Activated naive CD8-positive, alpha-beta T cell (primary cell): ENCODE data around the gene LIMS2.
A peak's percentile ranks its signal among the peaks of the same experiment; 100 is the strongest.

ENCODE experiments used
- H3K27ac Mint-ChIP-seq: one replicate; pipeline ENCODE4 v1.8.0; 2021; ENCODE audit warnings: mixed read lengths
- H3K27me3 Mint-ChIP-seq: one replicate; pipeline ENCODE4 v1.8.0; 2021; ENCODE audit warnings: mixed read lengths
- H3K36me3 Mint-ChIP-seq: one replicate; pipeline ENCODE4 v1.8.0; 2021; ENCODE audit warnings: mixed read lengths
- H3K4me1 Mint-ChIP-seq: one replicate; pipeline ENCODE4 v1.8.0; 2021; ENCODE audit warnings: low read depth, mixed read lengths
- H3K4me3 Mint-ChIP-seq: one replicate; pipeline ENCODE4 v1.8.0; 2021; ENCODE audit warnings: mild to moderate bottlenecking, mixed read lengths
- H3K9me3 Mint-ChIP-seq: one replicate; pipeline ENCODE4 v1.8.0; 2021; ENCODE audit warnings: low read depth, mixed read lengths

The LIMS2 gene

DNA sequence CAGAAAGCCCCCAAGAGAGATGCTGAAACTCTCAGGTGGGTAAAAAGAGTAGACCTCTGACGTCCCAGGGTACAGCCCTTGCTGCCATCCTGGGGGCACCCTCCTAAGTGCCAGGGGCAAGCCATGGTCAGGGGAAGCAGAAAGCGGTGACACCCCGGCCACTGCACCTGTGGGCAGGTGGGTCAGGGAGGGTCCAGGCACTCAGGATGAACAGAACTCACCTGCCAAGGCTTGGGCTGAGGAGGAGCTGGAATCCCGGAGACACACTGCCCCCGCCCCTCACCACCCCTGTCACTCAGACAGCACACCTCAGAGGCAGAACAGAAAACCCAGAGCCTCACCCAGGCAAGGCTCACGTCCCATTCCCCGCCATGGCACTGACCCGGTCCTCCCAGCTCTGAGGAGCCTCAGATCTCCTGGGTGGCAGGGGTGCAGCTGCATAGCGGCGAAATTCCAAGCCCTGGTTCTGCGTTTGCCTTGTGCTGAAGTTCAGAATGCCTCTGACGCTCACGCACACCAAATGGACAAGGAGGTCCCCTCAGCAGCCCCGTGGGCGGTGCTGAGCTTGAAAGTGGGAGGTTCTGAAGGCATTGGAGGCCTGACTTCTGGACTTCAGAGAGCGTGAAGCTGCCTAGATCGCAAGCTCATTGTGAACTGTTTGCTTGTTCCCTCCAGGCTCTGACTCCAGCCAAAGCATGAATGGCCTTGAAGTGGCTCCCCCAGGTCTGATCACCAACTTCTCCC lies 25.1 kb downstream of the LIMS2 start:
- Mint-ChIP-seq H3K9me3 (no peaks in the 10 kb centered on the region), H3K36me3 (no peaks in the 10 kb centered on the region), H3K27ac (no peak overlapping the region), H3K27me3 (no peaks in the 10 kb centered on the region), H3K4me1 (peaks cover 20% of the 10 kb centered on the region), H3K4me3 (no peak overlapping the region)

DNA sequence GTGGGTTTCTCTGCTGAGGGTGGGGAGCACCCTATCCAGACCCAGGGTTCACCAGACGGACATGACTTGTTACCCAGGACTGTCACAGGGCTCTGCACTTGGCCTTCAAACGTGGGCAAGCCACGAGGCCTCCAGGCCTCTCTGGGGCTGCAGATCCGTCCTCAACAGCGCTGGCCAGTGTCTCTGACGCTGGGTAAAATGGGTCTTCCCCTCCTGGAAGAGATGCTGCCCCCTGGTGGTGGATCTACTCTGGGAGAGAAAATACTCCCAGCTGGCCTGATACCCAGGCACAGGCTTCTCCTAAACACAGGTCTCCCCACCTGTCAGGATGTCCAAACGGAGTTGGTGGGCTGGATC lies 25.7 kb downstream of the LIMS2 start:
- no peaks in the 10 kb centered on the region for H3K9me3 Mint-ChIP-seq
- peak overlapping the region; percentile 58 for H3K4me3 Mint-ChIP-seq
- peaks cover 20% of the 10 kb centered on the region for H3K4me1 Mint-ChIP-seq
- no peaks in the 10 kb centered on the region for H3K27me3 Mint-ChIP-seq
- H3K27ac Mint-ChIP-seq: no peak overlapping the region
- H3K36me3 Mint-ChIP-seq: no peaks in the 10 kb centered on the region

DNA sequence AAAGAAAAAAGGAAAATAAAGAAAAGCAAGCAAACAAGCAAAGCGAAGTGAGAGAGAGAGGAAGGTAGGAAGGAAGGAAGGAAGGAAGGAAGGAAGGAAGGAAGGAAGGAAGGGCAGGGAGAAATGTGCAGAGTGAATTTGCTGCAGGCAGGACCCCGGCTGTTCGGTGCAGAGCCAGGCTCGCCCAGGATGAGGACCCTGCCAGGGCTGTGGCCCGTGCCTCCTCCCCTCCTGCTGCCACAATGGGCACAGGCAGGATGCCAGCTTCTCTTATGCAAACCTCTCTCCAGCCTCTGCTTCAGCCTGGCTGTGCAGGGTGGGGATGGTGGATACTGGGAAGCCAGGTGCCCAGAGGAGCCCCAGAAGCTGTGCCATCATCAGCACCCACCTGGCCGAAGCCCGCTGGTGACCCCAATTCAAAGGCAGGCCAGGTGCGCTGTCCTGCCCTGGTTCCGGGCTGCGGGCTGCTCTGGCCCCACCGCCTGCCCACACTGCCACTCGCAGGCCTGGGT lies 26.2 kb downstream of the LIMS2 start:
- Mint-ChIP-seq H3K9me3 (no peaks in the 10 kb centered on the region), H3K27ac (no peak overlapping the region), H3K4me1 (peaks cover 20% of the 10 kb centered on the region), H3K27me3 (no peaks in the 10 kb centered on the region), H3K36me3 (no peaks in the 10 kb centered on the region), H3K4me3 (no peak overlapping the region)

- no peak overlapping the region for H3K27ac Mint-ChIP-seq
- H3K4me1 Mint-ChIP-seq: peaks cover 24% of the 10 kb centered on the region
- H3K9me3 Mint-ChIP-seq: no peaks in the 10 kb centered on the region
- no peaks in the 10 kb centered on the region for H3K27me3 Mint-ChIP-seq
- H3K36me3 Mint-ChIP-seq: no peaks in the 10 kb centered on the region
- no peak overlapping the region for H3K4me3 Mint-ChIP-seq
These were observed 27.0 kb downstream of the LIMS2 start for GRCh38 chr2:127648321-127648720.

DNA sequence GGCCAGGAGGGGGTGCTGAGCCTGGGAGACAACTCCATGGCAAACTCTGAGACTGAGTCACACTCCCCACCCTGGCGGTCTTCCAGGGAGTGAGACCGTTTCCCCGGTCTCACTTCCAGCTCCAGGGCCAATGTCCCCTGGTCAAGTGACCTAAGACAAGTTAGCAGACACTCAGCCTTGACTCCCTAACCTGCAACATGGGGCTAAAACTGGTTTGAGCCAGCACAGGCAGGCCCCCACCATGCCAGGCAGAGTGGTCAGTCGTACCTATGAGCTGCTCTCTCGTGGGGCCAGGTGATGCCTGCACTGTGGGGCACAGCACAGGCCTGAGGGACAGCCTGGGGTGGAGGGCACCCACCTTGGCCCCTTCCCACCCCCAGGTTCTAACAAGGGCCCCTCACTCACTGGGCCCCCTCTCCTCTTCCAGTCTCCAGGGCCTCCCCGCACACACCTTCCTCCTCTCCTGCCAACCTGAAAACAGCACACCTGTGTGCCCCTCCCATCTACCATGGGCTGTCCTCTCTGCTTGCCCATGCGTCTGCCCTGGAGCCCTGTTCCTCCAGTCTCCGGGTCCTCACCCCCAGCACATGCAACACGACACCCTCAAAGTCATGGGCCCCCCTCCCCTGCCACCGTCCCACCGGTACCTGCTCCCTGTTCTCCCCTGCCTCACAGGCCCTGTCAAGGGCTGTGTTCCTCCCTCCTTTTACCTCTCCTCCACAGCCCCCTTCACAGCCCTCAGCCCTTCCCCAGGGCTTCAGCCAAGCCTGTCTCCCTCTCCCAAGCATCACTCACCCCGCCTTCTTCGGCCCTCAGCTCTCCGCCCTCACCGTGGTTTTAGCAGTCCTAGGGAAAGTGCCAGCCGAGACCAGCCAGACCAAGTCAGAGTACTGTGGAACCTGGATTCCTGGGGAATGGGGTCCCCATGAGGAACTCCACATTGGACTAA lies 27.8 kb downstream of the LIMS2 start:
- no peak overlapping the region for H3K27ac Mint-ChIP-seq
- H3K9me3 Mint-ChIP-seq: no peaks in the 10 kb centered on the region
- H3K4me1 Mint-ChIP-seq: peaks cover 27% of the 10 kb centered on the region
- H3K27me3 Mint-ChIP-seq: no peaks in the 10 kb centered on the region
- H3K36me3 Mint-ChIP-seq: no peaks in the 10 kb centered on the region
- no peak overlapping the region for H3K4me3 Mint-ChIP-seq

- no peaks in the 10 kb centered on the region for H3K36me3 Mint-ChIP-seq
- H3K27ac Mint-ChIP-seq: no peak overlapping the region
- no peaks in the 10 kb centered on the region for H3K27me3 Mint-ChIP-seq
- H3K9me3 Mint-ChIP-seq: no peaks in the 10 kb centered on the region
- H3K4me1 Mint-ChIP-seq: peaks cover 29% of the 10 kb centered on the region
- no peak overlapping the region for H3K4me3 Mint-ChIP-seq
These were observed 28.7 kb downstream of the LIMS2 start for GRCh38 chr2:127646487-127647241.

DNA sequence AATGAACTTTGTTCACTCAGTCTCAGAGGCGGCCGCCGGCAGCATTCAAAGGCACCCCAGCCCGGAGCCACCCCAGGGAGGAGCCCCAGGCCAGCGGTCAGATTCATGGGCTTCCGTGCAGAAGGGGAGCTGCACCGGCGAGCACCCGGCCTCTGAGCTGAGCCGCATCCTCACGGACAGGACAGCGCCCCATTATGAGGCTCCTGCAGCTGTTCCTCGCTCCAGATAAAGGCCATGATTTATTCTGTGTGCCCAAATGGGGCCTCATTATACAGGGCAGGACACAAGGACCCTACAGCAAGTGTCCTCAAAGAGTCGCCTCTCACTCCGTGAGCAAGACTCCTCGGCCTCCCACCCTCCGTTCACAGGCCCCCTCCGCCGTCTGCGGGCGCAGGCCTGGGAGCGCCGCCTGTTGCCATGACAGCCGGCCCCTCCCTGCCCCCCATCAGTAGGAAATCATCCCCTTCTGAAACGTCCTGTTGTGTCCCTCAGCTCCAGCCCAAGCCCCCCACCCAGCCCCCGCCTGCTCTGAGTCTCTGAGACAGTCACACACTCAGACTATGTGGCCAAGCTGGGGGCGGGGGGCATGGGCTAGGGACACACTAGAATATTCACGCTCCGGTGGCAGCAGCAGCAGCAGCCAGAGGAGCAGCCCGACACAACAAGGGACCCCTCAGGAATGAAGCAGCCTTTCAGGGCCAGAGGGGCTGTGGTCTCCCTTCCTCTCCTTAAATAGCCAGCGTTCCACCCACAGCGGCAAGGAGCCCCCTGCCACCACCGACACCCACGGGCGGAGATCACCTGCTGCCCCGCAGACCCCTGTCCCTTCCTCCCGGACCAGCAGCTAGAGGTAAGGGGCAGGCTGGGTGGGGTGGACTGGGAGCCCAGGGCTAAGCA lies 29.7 kb downstream of the LIMS2 start, which contains the start of gene GPR17:
Gene GPR17 (plus strand): TSS at position 759 of the 897 bp plus-strand sequence. CDS start 4,583 bp downstream, outside the sequence.
- no peaks in the 10 kb centered on the region for H3K27me3 Mint-ChIP-seq
- H3K27ac Mint-ChIP-seq: no peak within 1 kb of the TSS
- peaks cover 31% of the 10 kb centered on the region for H3K4me1 Mint-ChIP-seq
- H3K36me3 Mint-ChIP-seq: no peaks in the 10 kb centered on the region
- no peak within 1 kb of the TSS for H3K4me3 Mint-ChIP-seq
- H3K9me3 Mint-ChIP-seq: no peaks in the 10 kb centered on the region

- Mint-ChIP-seq H3K36me3 (no peaks in the 10 kb centered on the region), H3K9me3 (no peaks in the 10 kb centered on the region), H3K4me1 (peaks cover 33% of the 10 kb centered on the region), H3K4me3 (no peak overlapping the region), H3K27ac (peak overlapping the region; percentile 51), H3K27me3 (no peaks in the 10 kb centered on the region)
These were observed 30.3 kb downstream of the LIMS2 start for GRCh38 chr2:127645026-127645394.

GRCh38 chr2:127644066-127645025 lies 31.0 kb downstream of the LIMS2 start:
- Mint-ChIP-seq H3K27me3 (no peaks in the 10 kb centered on the region), H3K4me3 (no peak overlapping the region), H3K4me1 (peaks cover 35% of the 10 kb centered on the region), H3K9me3 (no peaks in the 10 kb centered on the region), H3K36me3 (no peaks in the 10 kb centered on the region), H3K27ac (peak overlapping the region; percentile 51)

DNA sequence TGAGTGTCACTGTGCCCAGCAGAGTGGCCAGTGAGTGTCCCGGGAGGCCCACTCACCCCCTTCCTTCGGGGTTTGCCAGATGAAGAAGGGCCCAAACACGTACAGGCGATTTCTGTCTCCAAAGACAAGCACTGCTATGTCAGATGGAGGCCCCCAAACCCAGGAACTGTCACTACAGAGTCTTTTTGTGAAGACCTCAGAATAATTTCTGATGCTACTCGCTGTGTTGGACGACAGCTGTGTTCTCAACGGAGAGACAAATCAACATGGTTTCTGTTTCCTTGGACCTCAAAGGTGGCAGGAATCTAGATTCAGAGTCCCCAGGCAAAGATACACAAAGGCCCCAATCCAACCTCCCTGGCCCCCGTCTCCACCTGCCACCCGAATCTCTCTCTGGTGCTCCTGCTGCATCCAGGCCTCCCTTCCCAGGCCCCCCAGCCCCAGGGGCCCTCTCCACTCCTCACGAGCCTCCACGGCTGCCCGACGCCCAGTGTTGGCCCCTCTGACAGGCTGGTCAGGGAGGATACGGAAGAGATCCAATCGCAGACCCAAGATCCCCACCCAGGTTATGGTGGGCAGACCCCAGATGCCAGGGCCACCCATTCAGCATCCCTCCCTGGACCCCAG lies 31.8 kb downstream of the LIMS2 start:
- H3K36me3 Mint-ChIP-seq: no peaks in the 10 kb centered on the region
- peaks cover 40% of the 10 kb centered on the region for H3K4me1 Mint-ChIP-seq
- no peaks in the 10 kb centered on the region for H3K9me3 Mint-ChIP-seq
- H3K27ac Mint-ChIP-seq: no peak overlapping the region
- no peak overlapping the region for H3K4me3 Mint-ChIP-seq
- no peaks in the 10 kb centered on the region for H3K27me3 Mint-ChIP-seq

GRCh38 chr2:127642706-127643438 lies 32.5 kb downstream of the LIMS2 start:
- H3K27ac Mint-ChIP-seq: peak overlapping the region; percentile 81
- peaks cover 40% of the 10 kb centered on the region for H3K4me1 Mint-ChIP-seq
- H3K27me3 Mint-ChIP-seq: no peaks in the 10 kb centered on the region
- H3K4me3 Mint-ChIP-seq: no peak overlapping the region
- H3K36me3 Mint-ChIP-seq: no peaks in the 10 kb centered on the region
- no peaks in the 10 kb centered on the region for H3K9me3 Mint-ChIP-seq

DNA sequence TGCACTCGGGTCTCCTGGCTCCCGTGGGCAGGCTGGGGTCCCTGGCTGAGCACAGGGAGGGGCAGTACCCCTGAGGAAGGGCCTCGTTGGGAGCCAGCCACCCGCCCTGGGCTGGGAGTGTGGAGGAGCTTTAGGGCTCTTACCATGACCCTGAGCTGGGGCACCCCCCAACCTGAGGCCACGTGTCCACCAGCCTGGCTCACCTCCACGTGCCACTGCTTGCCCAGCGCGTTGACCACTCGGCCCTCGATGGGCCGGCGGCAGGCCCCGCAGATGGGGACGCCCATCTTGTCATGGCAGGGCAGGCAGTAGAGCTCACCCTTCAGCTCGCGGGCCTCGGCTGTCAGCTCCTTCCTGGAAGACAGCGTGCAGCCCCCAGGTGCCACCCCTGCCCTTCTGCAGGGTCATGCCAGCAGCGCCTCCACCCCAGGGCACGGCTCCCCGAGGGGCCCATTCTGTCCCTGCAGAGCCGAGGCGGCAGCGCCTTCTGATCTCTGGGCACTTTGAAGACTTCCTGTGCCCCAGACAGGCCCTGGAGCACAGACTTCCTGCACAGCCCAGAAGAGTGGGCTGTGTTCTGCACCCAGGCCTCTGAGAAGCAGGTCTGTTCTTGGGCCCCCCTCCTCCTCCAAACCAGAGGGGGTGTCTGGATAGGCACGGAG lies 33.4 kb downstream of the LIMS2 start:
- H3K4me1 Mint-ChIP-seq: peaks cover 39% of the 10 kb centered on the region
- no peaks in the 10 kb centered on the region for H3K36me3 Mint-ChIP-seq
- H3K9me3 Mint-ChIP-seq: no peaks in the 10 kb centered on the region
- peak overlapping the region; percentile 81 for H3K27ac Mint-ChIP-seq
- no peaks in the 10 kb centered on the region for H3K27me3 Mint-ChIP-seq
- H3K4me3 Mint-ChIP-seq: peak overlapping the region; percentile 66
